ENCODE data around the gene C12orf57. TPM values are rescaled to one million over a fixed set of nuclear protein-coding genes. Genes with fewer than 3 reads are reported as not detected.
"Not testable (repeated sequence)": the region's sequence is repeated elsewhere in the genome, so short reads cannot be mapped to it uniquely, and the experiment has no call there.

The C12orf57 gene
- polyA plus RNA-seq (ENCODE audit: insufficient read length in 4 of 4): 100 to 1,000 TPM; 124 to 184 (median 147) TPM

DNA sequence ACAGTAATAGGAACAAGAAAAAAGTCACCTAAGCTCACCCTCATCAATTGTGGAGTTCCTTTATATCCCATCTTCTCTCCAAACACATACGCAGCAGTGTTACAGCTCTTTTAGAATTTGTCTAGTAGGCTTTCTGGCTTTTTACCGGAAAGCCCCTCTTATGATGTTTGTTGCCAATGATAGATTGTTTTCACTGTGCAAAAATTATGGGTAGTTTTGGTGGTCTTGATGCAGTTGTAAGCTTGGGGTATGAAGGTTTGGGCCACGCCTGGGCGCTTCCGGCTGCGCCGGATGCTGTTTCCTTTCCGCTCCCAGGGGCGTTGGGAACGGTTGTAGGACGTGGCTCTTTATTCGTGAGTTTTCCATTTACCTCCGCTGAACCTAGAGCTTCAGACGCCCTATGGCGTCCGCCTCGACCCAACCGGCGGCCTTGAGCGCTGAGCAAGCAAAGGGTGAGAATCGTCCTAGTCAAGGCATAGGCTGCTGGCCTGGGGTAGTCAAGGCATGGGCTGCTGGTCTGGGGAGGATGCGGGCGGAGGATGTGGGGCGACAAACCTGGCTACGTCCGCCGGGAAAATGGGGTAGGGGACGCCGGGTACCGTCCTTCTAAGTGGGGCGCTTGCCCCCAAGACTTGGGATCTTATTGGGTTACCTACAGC, at the start of gene C12orf57, which contains the start of gene RNU7-1:
TSS of gene C12orf57 (plus strand) at position 301 of the 659 bp plus-strand sequence. CDS start at position 401, 100 bp downstream.
TSS of gene RNU7-1 (plus strand) at position 95 of the 659 bp plus-strand sequence.
- peak in 2 of 4 donors; percentile 81 to 83 for DNase-seq (ENCODE audit: low read depth in 4 of 4, low spot score in 3 of 4)

DNA sequence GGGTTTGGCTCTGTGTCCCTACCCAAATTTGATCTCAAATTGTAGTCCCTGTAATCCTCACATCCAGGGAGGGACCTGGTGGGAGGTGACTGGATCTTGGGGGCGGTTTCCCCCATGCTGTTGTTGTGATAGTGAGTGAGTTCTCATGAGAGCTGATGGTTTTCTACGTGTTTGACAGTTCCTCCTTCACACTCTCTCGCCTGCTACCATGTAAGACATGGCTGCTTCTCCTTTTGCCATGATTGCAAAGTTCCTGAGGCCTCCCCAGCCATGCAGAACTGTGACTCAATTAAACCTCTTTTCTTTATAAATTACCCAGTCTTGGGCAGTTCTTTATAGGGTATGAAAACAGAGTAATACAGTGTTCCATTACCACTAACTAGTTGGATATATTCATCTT, 49.5 kb upstream of the C12orf57 start:
- DNase-seq (ENCODE audit: low read depth in 4 of 4, low spot score in 3 of 4): no peak

DNA sequence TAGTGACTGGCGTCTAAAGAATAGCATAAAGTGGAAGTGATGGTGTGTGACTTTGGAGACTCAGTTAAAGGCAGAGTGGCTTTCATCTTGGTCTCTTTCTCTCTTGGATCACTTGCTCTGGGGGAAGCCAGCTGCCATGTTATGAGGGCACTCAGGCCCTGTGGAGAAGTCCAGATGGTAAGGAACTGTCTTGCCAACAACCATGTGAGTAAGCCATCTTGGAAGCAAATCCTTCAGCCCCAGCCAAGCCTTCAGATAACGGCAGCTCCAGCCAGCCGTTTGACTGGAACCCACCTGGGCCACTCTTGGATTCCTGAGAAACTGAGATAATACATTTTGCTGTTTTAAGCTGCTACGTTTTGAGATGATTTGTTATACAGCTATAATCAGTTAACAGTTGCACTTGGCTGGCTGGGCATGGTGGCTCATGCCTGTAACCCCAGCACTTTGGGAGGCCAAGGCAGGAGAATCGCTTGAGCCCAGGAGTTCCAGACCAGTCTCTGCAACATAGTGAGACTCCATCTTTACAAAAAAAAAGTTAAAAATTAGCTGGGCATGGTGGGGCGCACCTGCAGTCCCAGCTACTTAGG, 46.9 kb upstream of the C12orf57 start:
- DNase-seq (ENCODE audit: low read depth in 4 of 4, low spot score in 3 of 4): no peak

GRCh38 chr12:6899427-6899826, 44.4 kb upstream of the C12orf57 start:
- DNase-seq (ENCODE audit: low read depth in 4 of 4, low spot score in 3 of 4): no peak

- no peak for DNase-seq (ENCODE audit: low read depth in 4 of 4, low spot score in 3 of 4)
These were observed 43.8 kb upstream of the C12orf57 start for GRCh38 chr12:6899837-6900519.

DNA sequence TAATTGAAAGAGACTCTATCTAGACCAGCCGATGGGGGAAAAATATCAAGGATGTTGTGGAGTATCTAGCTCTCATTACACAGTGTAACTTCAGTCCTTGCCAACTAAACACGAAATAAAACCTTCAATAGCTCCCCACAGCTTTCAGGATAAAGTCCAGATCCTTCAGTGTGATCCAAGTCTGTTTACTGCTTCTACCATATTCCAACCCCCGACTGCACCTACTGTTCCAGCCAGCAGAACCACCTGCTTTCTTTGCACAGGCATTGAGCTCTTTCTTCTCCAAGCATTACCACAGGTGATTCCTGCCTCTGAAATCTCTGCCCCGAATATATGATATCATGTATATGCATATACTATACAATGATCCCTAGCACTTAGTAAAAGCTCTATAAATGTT, 41.4 kb upstream of the C12orf57 start:
- DNase-seq (ENCODE audit: low read depth in 4 of 4, low spot score in 3 of 4): no peak

GRCh38 chr12:6903722-6904121, 40.1 kb upstream of the C12orf57 start:
- DNase-seq (ENCODE audit: low read depth in 4 of 4, low spot score in 3 of 4): no peak

DNA sequence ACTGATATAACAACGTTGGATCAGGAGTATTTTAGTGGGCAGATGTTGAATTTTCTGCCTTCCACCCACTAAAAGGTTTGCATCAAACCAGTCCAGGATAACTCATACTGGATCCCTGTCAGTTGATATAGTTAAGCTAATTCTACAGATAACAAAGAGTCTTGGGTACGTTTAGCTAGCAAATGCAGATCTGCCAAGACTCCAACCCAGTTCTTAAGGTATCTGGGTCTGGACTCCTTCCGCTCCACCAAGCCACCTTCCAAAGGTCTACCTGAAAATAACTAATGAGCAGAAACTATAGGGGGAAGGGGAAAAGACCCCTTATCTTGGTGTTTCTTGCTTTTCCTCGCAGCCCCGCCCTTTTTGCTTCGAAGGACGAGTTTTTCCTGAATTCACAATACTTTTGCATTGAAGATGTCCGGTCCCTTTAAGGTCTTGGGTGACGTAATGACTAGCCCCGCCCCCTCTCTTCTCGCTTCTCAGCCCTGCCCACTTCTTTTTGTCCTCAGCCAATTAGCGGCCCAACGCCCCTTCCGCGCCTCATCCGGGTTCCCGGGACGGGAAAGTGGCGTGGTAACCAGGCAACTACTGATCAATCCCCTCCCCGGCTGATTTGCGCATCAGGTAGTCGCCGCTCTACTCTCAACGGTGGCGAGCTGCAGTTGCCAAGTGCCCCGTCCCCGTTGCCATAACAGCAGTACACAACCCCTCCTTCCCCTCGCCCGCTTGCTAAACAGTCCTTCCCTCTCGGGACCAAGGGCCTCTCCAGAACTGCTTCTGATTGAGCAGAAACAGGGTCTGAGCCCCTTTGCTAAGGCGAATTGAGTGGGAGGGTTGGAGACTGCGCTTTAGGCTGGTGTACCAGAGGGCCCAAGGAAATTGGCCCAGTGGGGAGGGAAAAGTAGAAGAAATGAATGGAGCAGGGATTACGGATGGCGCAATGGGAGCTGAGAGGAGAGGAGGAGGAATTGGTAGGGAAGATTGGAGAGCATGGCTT, 39.2 kb upstream of the C12orf57 start, which contains the start of gene LRRC23:
TSS of gene LRRC23 (plus strand) at position 543 of the 997 bp plus-strand sequence. CDS start 812 bp downstream, outside the sequence.
- peak; percentile 91 to 97 (median 96) for DNase-seq (ENCODE audit: low read depth in 4 of 4, low spot score in 3 of 4)

GRCh38 chr12:6905414-6906040, 38.3 kb upstream of the C12orf57 start:
- DNase-seq (ENCODE audit: low read depth in 4 of 4, low spot score in 3 of 4): no peak

DNA sequence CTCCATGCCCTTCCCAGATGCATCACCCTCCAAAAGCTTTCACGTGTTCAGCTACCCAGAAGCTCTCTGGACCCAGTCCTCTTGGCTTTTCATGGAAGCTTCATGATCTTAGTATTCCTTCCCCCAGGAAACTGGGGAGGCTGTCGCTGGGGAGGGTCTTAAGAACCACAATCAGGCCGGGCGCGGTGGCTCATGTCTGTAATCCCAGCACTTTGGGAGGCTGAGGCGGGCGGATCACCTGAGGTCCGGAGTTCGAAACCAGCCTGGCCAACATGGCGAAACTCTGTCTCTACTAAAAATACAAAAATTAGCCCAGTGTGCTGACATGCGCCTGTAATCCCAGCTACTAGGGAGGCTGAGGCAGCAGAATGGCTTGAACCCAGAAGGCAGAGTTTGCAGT, 35.7 kb upstream of the C12orf57 start:
- not testable (repeated sequence) for DNase-seq (ENCODE audit: low read depth in 4 of 4, low spot score in 3 of 4)

- DNase-seq (ENCODE audit: low read depth in 4 of 4, low spot score in 3 of 4): no peak
These were observed 34.2 kb upstream of the C12orf57 start for GRCh38 chr12:6909421-6910145.

- no peak for DNase-seq (ENCODE audit: low read depth in 4 of 4, low spot score in 3 of 4)
These were observed 31.5 kb upstream of the C12orf57 start for GRCh38 chr12:6912164-6912935.

DNA sequence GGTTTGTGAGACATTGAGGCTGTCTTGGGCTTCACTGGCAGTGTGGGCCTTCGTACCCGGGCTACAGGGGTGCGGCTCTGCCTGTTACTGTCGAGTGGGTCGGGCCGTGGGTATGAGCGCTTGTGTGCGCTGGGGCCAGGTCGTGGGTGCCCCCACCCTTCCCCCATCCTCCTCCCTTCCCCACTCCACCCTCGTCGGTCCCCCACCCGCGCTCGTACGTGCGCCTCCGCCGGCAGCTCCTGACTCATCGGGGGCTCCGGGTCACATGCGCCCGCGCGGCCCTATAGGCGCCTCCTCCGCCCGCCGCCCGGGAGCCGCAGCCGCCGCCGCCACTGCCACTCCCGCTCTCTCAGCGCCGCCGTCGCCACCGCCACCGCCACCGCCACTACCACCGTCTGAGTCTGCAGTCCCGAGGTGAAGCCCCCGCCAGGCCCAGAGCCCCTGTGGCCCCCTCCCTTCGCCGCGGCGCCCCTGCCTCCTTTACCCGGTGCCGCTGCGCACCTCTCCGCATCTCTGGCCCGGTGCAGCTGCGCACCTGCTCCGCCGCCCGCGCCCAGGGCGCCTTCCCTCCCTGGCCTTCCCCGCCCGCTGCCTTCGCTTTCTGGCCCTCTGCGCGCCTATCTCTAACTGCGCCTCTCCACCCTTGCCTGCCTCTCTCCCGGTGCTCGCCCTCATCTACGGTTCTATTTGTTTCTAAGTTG, 29.4 kb upstream of the C12orf57 start, which contains the start of gene ENO2:
TSS of gene ENO2 (plus strand) at position 335 of the 701 bp plus-strand sequence. CDS start 1,253 bp downstream, outside the sequence.
- no peak for DNase-seq (ENCODE audit: low read depth in 4 of 4, low spot score in 3 of 4)

DNA sequence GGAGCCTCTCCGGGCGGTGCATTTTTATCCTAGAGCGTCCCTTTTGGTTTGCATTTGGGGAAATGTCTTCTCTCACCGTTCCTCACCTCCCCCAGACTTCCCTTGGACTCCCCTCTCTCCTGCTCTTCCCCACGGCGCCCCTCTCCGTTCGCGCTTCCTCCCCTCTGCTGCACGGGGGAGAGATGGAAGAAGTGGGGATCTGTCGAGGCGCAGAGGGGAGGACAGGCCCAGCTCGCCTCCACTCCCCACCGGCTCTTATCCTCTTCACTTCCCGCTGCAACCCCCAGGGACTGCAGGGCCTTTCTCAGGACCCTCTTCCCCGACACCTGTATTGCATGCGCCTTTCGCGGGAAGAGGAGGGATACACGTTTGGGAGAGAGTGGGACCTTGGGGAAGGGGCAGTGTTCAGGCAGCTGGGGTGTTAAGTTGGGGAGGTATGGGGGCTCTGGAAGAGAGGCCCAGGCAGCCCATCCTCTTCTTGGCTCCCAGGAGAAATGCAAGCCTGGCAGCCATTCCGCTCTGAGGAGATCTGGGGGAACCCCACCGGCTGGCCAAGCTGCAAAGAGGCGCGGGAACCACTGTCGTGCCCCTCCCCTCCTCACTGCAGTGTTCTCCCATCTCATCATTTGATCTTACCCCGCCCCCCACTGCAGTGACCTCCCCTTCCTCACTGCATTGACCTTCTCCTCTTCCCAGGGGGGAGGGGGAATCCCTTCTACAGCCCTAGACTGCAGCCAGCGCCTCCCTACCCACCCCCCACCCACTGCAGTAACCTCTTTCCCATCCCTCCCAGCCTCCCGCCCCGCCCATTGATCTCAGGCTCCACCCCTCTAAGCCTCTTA, 28.7 kb upstream of the C12orf57 start:
- no peak for DNase-seq (ENCODE audit: low read depth in 4 of 4, low spot score in 3 of 4)

DNA sequence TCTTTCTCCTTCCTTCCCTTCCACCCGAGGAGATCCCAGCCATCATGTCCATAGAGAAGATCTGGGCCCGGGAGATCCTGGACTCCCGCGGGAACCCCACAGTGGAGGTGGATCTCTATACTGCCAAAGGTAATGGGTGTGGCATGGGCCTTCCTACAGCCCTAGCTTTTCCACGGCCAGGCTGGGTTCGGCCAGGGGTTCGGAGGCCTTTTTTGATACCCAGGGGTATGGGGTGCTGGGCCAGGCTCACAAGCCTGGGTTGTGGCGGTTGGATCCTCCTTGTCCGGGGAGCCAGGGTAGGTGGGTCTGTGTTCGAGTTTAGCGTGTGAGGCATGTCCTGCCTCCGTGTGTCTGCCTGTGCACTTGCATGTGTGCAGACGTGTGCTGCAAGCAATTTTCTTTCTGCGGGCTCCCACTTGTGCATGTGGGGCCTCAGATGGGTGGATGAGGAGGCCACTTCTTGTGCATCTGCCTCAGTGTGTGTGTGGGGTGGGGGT, 28.0 kb upstream of the C12orf57 start:
- DNase-seq (ENCODE audit: low read depth in 4 of 4, low spot score in 3 of 4): no peak

- DNase-seq (ENCODE audit: low read depth in 4 of 4, low spot score in 3 of 4): no peak
These were observed 27.2 kb upstream of the C12orf57 start for GRCh38 chr12:6916426-6917200.
